LHCN-M2 (cell line): ENCODE measurements around the gene COX6A1. TPM values are rescaled to one million over a fixed set of nuclear protein-coding genes. Genes with fewer than 3 reads are reported as not detected.
"Not testable (repeated sequence)": the region's sequence is repeated elsewhere in the genome, so short reads cannot be mapped to it uniquely, and the experiment has no call there.

Experiments used
- DNase-seq: peaks from one replicate; pipeline ENCODE4 v3.0.0-alpha.2; 2012; ENCODE audit warnings: low read depth
- total RNA-seq: library from RNA; depleted of rRNA; stranded (reverse); fragments of >200 nt; gene quantifications from 2 replicates; pipeline ENCODE4 v1.2.3, GENCODE V29; 2014

The COX6A1 gene
- total RNA-seq, 1 experiment from 2014 or later, result 392 TPM

DNA sequence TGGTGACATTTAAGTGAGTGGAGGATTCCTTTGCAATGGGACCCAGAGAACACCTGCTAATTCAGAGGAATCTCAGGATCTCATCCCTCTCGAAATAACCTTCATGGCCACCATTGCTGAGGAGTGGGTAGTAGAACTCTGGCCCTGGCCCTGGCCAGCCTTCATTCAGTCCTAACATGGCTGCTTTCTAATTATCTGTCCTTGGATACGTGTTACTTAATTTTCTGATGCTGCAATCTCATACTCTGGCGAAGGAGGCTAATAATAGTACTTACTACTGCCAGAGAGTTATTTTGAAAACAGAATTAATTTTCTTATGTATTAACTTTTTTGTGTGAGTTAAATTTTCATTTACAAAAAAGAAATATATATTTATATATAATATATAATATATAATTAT lies 12.1 kb upstream of the COX6A1 start:
- no peak for DNase-seq

DNA sequence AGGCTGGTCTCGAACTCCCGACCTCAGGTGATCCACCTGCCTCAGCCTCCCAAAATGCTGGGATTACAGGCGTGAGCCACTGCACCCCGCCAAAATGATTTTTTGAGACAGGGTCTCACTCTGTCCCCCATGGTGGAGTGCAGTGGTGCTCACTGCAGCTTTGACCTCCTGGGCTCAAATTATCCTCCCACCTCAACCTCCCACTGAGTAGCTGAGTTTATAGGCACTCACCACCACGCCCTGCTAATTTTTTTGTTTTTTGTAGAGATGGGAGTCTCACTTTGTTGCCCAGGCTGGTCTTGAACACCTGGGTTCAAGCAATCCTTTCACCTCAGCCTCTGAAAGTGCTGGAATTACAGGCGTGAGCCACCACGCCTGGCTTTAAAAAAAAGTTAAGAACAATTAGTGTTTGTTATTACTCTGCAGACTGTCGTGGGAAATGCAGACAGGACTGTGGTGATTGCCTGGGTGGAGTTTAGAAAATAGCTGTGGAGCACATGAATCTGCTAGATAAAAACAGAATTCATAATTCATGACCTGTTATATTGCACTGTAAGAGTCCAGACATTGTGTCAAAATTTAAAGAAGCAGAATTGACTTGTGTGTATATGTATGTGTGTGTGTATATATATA lies 9.2 kb upstream of the COX6A1 start:
- no peak for DNase-seq

DNA sequence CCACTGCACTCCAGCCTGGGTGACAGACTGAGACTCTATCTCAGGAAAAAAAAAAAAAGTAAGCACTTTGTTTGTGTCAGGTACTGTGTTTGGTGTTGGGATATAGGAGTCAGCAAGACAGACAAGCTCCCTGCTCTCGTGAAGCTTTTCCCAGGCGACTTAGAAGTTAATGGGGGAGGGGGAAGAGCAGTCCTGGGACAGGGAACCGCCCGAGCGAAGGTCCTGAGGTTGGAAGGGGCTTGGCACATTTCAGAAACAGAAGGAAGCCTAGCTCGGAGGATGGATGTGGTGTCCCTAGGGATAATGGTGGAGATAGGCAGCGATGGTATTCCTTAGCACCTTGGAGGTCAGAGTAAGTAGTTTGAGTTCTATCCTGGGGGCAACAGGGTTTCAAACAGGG lies 8.5 kb upstream of the COX6A1 start:
- no peak for DNase-seq

DNA sequence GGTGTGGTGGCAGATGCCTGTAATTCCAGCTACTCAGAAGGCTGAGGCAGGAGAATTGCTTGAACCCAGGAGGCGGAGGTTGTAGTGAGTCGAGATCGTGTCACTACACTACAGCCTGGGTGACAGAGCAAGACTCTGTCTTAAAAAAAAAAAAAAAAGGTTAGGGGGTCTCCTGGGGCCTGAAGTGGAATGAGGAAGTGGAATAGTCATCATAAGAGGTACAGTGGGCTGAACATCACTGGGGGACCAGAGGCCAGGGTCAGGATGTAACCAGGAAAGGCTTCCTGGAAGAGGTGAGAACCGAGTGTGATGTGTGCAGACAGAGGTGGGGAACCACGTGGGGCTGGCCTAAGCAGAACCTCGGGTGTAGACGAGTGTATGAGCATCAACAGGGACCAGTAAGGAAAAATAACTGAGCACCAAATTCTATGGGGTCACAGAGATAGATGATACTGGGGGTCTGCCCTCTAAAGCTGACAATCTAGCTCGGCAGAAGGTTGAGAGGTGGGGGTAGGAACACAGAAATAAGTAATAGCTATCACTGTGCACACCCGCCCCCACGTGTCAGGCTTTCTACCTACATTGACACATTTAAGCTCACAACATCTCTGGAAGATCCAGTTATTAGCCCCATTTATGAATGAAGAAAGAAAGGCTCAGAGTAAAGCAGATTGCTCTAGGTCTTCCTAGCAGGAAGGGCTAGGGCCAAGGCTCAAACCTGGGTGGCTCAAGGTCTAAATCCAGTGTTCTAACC lies 5.0 kb upstream of the COX6A1 start:
- no peak for DNase-seq

DNA sequence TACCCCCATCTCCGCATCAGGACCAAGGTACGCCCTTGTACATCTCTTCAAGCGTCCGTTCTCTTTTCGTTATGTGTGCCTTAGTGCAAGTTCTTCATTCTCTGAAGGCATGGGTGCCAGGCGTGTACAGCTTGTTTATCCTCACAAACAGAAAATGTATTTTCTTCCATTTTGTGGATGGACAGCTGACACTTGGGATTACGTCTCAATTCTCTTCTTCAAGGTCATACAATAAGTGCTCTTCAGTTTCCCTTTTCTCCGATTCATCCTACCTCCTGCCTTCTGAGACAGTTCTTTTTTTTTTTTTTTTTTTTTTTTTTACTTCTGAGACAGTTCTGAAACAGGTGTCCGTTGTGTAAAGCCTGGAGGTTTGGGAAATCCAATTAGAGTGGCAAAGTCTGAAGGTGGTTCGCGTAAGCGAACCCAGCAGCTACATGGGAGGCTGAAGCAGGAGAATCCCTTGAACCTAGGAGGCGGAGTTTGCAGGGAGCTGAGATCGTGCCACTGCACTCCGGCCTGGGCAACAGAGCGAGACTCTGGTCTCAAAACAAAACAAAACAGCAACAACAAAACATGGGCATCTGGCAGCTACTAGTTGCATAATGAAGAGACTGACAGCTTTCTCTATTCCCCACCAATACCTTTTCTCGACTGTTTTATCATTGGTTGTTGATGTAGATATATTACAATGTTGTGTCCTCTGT lies 734 bp downstream of the COX6A1 start:
- no peak for DNase-seq

DNA sequence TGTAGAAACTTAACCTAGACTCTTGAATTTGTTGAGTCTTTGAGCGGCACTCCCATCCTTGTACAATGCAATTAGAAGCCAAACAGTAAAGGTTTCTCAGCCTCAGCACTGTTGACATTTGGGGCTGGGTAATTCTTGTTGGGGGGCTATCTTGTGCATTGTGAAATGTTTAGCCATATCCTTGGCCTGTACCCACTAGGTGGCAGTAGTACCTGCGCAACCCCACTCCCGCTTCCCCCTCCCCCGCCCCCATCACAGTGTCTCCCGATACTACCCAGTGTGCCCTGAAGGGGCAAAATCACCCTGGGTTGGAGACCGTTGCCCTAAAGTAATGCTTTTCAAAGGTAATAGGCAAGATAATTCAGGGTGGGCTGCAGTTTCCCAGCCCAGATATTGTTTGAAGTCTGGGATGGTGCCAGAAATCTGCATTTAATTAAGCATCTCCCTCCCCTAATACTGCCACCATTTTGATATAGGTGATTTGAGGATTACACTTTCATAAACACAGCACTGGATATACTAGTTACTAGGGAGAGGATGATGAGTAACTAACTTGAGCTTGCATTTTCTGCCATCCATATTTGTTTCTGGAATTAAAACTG lies 1.8 kb downstream of the COX6A1 start:
- peak; percentile 59 for DNase-seq

DNA sequence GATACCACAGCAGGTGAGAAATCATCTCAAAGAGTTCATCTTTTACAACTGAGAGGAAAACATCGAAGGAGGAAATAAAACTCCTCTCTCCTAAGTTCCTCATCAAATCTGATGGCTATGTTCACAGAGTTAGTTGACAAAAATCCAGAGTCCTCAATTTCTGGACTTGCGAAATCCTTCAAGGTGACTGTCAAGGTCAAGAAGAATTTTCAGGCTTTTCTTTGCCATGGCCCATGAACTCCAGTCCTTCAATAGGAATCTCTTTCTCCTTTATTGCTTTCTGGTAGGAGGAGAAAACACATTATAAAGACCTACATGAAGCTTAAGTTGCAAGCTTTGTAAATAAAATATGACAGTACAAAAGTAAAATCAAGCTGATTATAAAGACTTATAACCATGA lies 6.8 kb downstream of the COX6A1 start:
- DNase-seq, result no peak

DNA sequence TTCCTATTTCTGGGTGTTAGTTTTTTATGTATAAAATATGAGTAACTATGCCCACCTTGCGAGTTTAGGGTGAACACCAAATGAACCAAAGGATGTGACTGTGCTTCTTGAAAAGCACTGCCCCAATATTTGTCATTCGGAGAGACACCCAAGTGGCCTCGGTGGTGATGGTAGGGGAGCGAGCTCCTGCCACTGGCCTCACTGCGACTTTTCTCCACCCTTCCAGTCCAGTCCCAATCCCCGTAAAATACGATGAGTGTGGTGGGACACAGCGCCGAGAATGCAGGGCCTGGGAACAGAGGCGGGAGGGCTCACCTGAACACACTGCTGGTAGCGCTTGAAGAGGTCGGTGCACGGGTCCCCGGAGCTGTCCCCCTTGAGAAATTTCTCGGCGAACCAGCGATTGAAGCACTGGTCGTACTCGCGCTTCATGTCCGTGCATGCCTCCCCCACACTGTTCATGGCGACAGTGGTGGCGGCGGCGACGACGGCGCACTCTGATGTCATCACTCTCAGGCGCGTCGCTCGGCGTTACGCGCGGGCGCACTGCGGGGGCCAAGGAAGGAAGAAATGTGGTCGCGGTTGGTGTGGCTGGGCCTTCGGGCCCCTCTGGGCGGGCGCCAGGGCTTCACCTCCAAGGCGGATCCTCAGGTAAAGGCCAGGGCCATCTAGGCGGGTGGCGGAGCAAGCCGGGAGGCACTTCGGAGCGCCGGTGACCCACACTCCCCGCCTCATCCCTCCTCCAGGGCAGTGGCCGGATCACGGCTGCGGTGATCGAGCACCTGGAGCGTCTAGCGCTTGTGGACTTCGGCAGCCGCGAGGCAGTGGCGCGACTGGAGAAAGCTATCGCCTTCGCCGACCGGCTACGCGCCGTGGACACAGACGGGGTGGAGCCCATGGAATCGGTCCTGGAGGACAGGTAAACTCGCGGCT lies 8.3 kb downstream of the COX6A1 start, which contains the start of the genes GATC and TRIAP1:
Gene GATC (plus strand): TSS at position 534 of the 933 bp plus-strand sequence. CDS start 37 bp downstream, at position 571.
Gene TRIAP1 (minus strand): TSS at position 474 of the 933 bp plus-strand sequence. CDS start 12 bp downstream, at position 462.
- DNase-seq, result peak; percentile 74

DNA sequence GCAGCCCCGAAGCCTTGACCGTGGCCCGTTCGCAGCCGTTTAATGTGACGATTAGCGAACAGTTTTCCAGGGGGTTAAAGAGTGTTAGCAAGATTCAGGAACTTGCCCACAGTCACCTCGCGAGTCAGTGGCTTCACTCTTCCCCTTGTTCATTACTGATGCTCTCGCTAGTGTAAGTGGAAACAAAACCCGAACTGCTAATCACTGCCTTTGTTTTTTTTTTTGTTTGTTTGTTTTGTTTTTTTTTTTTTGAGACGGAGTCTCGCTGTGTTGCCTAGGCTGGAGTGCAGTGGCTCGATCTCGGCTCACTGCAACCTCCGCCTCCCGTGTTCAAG lies 8.9 kb downstream of the COX6A1 start:
- not testable (repeated sequence) for DNase-seq

DNA sequence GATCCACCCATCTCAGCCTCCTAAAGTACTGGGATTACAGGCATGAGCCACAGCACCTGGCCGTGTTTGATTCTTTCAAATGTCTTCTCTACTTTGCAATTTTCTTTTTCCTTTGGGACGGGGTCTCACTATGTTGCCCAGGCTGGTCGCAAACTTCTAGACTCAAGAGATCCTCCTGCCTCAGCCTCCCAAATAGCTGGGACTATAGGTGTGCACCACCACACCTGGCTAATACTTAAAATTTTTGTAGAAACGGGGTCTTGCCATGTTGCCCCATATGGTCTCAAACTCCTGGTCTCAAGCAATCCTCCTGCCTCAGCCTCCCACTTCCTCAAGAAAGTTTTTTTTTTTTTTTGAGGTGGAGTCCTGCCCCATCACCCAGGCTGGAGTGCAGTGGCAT lies 10.1 kb downstream of the COX6A1 start:
- no peak for DNase-seq

DNA sequence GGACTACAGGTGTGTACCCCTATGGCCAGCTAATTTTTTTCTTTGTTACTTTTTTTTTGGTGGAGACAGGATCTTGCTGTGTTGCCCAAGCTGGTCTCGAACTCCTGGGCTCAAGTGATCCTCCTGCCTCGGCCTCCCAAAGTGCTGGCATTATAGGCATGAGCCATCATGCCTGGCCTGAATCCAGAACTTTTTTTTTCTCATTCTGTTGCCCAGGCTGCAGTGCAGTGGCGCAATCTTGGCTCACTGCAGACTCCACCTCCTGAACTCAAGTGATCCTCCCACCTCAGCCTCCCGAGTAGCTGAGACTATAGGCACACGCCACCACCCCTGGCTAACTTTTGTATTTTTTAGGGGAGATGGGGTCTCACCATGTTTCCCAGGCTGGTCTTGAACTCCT lies 14.6 kb downstream of the COX6A1 start:
- DNase-seq, result not testable (repeated sequence)

DNA sequence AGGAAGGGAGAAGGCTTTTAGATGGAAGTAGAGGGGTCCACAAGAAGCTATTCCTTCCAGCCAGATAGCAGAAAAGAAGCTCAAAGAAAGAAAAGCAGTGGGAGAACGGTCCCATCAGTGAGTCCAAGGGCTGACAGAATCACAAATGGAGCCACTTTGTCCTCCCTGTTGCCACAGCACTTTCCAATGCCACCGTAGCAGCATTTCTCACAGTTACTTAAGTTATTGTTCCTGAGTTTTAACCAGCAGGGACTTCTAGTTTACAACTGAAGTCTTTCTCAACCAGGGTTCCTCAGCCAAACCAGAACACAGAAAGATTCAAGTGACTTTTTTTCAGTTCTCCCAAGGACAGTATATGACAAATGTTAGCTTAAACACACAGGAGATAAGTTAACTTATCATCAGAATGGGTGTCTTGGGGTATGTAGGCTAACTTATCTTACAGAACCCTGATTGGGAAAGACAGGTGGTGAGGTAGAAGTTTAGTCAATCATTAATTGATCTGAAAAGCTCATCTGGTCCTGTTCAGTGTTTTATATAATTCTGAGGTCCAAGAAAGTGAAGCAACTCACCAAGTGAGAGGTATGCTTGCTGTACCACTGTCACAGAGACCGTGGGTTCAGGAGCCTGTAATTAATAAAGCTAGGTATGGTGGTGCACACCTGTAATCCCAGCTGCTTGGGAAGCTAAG lies 15.3 kb downstream of the COX6A1 start:
- DNase-seq, result no peak

DNA sequence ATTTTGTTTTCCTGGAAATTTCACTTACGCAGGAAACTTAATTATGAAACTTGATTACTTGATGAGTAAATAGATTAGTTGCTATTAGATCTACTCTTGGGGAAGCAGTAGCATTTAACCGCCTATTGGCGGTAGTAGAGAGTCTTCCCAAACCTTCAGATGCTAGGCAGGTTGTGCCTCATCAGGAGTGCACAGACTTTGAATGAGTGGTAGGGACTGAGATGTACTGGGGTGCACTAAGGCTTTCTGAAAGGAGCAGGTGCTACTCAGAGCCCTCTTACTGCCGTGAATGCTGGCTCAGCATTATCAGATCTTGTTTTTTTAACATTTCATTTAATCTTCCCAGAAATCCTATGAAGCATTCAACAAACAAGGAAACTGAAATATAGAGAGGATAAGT lies 16.1 kb downstream of the COX6A1 start:
- peak; percentile 36 for DNase-seq

DNA sequence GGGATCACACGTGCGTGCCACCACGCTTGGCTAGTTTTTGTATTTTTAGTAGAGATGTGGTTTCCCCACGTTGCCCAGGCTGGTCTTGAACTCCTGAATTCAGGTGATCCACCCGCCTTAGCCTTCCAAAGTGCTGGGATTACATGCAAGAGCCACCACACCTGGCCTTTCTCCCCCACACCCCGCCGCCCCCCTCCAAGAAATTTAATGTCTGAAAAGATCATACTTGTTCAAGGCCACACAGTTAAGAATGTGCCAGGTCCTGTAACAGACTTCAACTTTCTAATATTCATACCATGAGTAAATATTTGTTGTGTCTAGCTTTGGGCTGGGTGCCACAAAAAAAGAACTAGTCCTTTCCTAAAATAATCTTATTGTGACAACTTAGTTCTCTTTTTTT lies 17.4 kb downstream of the COX6A1 start:
- no peak for DNase-seq

DNA sequence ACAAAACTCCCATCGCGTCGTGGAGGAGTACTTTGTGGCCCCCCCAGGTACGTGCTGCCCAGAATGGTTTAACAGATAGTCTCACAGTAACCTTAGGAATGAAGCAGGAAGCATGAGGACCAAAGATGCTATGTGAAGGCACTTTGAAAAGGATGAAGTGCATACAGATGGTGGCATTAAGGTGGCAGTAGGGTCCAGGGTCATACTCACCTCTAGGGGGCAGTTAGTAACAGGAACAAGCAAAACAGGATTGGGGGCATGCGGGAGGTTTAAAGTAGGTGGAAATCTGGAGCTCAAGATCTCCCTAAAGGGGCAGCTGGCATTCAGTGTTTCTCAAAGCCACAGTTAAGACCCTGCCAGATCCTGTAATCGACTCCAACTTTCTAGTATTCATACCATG lies 19.2 kb downstream of the COX6A1 start:
- DNase-seq, result no peak

DNA sequence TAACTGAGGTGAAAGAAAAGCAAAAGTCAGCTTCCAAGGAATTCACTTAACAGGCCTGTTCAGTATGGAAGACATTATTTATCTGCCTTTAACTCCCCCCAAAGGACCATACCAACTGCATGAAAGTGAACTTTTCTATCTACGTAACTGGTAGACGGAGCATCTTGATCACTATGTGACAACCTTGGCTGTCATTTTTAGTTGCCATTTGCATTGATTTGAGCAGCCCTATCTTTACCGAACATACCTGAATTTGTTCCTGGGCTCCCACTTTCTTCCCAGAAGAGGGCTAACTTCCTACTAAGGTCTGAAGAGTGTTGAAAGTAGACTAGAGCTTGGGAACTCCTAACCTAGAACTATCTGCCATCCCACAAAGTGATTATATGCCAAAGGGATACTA lies 22.2 kb downstream of the COX6A1 start:
- no peak for DNase-seq

DNA sequence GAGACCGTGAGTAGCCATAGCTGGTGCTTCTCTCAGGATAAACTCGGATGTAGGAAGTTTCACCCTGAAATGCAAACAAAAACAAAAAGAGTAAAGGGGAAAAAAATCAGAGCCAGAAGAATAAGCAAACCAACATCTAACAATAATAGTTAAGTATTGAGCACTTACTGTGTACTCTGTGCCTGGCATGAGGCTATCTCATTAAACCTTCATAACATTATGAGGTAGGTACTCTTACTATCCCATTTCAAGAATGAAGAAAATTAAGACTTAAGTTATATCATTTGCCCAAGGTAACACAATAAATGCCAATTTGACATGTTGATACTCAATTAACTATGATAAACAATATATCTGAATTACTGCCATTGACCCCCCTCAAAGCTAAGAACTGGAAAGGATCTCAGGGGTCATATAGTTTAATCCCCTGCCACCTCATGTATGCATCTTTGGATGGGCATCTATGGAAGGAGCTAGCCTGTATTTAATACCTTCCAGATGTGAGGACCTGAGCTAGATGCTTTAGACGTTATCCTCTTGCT lies 24.3 kb downstream of the COX6A1 start:
- no peak for DNase-seq

DNA sequence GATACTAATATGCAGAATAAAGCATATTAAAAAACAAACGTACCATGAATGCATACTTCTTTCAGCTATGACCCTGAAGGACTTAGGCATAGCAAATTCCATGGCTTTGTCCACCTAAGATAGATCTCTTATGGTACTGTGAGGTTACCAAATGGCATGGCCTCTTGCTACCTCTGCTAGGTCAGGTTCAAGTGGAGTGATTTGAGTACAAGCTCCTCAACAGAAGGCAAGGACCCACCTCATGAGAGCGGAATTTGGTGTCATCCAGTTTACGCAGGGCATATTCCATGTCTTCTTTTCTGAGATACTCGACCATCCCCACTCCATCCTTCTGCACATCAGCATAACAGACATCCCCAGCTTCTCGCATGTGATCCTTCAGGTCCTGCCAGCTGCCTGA lies 25.8 kb downstream of the COX6A1 start:
- no peak for DNase-seq

DNA sequence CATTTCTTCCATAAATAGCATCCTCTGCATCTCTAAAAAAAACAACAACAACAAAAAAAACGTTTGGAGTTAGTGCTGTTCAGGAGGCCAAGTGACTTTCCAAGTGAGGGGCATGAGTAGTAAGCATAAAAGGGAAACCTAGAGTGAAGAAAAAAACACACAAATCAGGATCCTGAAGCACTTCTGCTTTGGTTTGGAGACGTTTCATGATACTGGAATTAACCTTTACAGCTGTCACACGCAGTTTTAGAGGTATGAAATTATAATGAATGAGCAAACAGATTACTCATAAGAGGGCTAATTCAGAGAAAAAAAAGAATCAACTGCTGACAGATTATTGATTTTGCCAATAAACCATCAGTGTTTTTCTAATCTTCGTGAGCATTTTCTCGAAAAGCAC lies 27.8 kb downstream of the COX6A1 start:
- DNase-seq, result no peak
